Measurements from ENCODE around the gene COL9A1. TPM values are rescaled to one million over a fixed set of nuclear protein-coding genes. Genes with fewer than 3 reads are reported as not detected.

Gene COL9A1
- total and polyA plus RNA-seq, 2 donors (not counting 1 experiment from before 2014, with no cell fraction given) = not detected

DNA sequence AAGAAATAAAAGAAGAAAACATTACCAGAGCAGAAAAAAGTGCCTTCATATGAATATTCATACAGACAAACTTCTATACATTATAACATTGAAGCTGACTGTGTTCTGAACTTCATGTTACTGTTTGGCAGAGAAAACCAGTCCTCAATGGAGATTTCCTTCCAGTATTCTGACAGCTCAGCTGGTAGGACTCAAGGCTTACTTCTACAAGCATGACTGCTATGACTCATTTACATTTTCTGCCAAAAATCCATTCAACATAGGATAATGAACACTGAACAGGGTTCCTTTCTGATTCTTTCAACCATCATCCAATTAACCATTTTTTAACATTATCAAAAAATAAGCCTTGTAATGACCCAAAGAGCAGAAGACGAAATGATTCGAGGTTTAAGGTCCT lies 25.4 kb downstream of the COL9A1 start:
- DNase-seq (no peak), ATAC-seq (ENCODE audit: low read depth) (no peak)
- H3K4me1 Mint-ChIP-seq = no peaks in the 10 kb centered on the region
- Histone ChIP-seq H3K9ac (ENCODE audit: low read length) (no peak overlapping the region), H2AFZ (ENCODE audit: insufficient read depth, low read depth, low read length, poor library complexity, severe bottlenecking) (no peak overlapping the region), H3K9me3 (ENCODE audit: control extremely low read depth in 1 of 3, control insufficient read depth in 2 of 3, insufficient read depth in 1 of 3, low read length in 2 of 3) (peaks cover 0 to 9% (median 0%) of the 10 kb centered on the region in 3 donors), H4K20me1 (ENCODE audit: control insufficient read depth, insufficient read depth, low read length, poor library complexity, severe bottlenecking) (no peaks in the 10 kb centered on the region), H3K79me2 (ENCODE audit: control insufficient read depth, insufficient read depth, low read length) (no peaks in the 10 kb centered on the region), H3K27ac (ENCODE audit: low read length in 2 of 2) (no peak overlapping the region), H3K4me1 (ENCODE audit: control insufficient read depth in 2 of 2, insufficient read depth in 2 of 2, low read length in 2 of 2) (no peaks in the 10 kb centered on the region), H3K27me3 (replicated peaks in 1 of 4; ENCODE audit: control extremely low read depth in 1 of 4, control insufficient read depth in 3 of 4, insufficient read depth in 4 of 4, low read length in 3 of 4) (peaks cover 0 to 17% (median 3%) of the 10 kb centered on the region in 4 experiments), H3K4me2 (replicated peaks; ENCODE audit: low read depth, low read length, poor library complexity, severe bottlenecking) (no peak overlapping the region), H3K36me3 (replicated peaks in 1 of 2; ENCODE audit: control extremely low read depth in 1 of 2, control insufficient read depth in 1 of 2, extremely low read depth in 1 of 2, insufficient read depth in 2 of 2, low read length in 1 of 2) (no peaks in the 10 kb centered on the region), H3K4me3 (ENCODE audit: control extremely low read depth in 1 of 5, extremely low read depth in 1 of 5, insufficient read depth in 1 of 5, low read depth in 2 of 5, low read length in 4 of 5) (no peak overlapping the region)
- peaks cover 43% of the 10 kb centered on the region for H3K27me3 Mint-ChIP-seq
- intact Hi-C loops (cut with micrococcal nuclease) = no loop called here
- ChIA-PET CTCF (interaction anchor here (0.6 to 0.8 kb wide), 3 partner anchors 32 to 60 kb away, joined by 3 to 6 read pairs (median 5); no protein-coding TSS in a partner anchor), POLR2A (no interaction called here)
- WGBS (ENCODE audit: insufficient coverage) = 100% methylated on average over 2 of the region's 2 CpGs
- no peak overlapping the region for H3K4me3 Mint-ChIP-seq
- H3K27ac Mint-ChIP-seq = no peak overlapping the region
- no peak for TF ChIP-seq CTCF (IDR thresholded peaks at IDR 0.05)
- H3K9me3 Mint-ChIP-seq (ENCODE audit: insufficient read depth) = no peaks in the 10 kb centered on the region

DNA sequence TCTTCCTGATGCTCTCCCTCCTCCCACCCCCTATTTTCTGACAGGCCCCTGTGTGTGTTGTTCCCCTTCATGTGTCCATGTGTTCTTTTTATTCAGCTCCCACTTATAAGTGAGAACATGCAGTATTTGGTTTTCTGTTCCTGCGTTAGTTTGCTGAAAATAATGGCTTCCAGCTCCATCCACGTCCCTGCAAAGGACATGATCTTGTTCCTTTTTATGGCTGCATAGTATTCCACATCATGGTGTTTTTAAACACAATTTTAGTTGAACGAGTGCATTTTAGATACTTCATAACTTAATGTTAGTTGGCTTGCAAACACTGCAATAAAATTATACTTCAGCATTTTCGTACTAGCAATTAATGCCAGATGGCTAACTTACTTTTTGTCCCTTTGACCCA lies 28.5 kb downstream of the COL9A1 start:
- H3K27me3 Mint-ChIP-seq = peaks cover 35% of the 10 kb centered on the region
- no peaks in the 10 kb centered on the region for H3K4me1 Mint-ChIP-seq
- no peak overlapping the region for H3K4me3 ChIP-seq (ENCODE audit: control extremely low read depth in 1 of 5, extremely low read depth in 1 of 5, insufficient read depth in 1 of 5, low read depth in 2 of 5, low read length in 4 of 5)
- no peak overlapping the region for H3K27ac ChIP-seq (ENCODE audit: low read length in 2 of 2)
- DNase-seq (no peak), ATAC-seq (ENCODE audit: low read depth) (no peak)
- TF ChIP-seq CTCF (IDR thresholded peaks at IDR 0.05) (no peak), EZH2 (IDR thresholded peaks at IDR 0.05; ENCODE audit: borderline replicate concordance, insufficient read depth, low read depth, low read length, poor library complexity, severe bottlenecking) (no peak)
- no peaks in the 10 kb centered on the region for H3K4me1 ChIP-seq (ENCODE audit: control insufficient read depth in 2 of 2, insufficient read depth in 2 of 2, low read length in 2 of 2)
- H3K9me3 Mint-ChIP-seq (ENCODE audit: insufficient read depth) = no peaks in the 10 kb centered on the region
- H4K20me1 ChIP-seq (ENCODE audit: control insufficient read depth, insufficient read depth, low read length, poor library complexity, severe bottlenecking) = no peaks in the 10 kb centered on the region
- no peak overlapping the region for H3K27ac Mint-ChIP-seq
- no peaks in the 10 kb centered on the region for H3K9me3 ChIP-seq (ENCODE audit: control extremely low read depth in 1 of 3, control insufficient read depth in 2 of 3, insufficient read depth in 1 of 3, low read length in 2 of 3)
- CTCF ChIA-PET = no interaction called here
- H3K9ac ChIP-seq (ENCODE audit: low read length) = no peak overlapping the region
- no peaks in the 10 kb centered on the region for H3K79me2 ChIP-seq (ENCODE audit: control insufficient read depth, insufficient read depth, low read length)
- no peak overlapping the region for H2AFZ ChIP-seq (ENCODE audit: insufficient read depth, low read depth, low read length, poor library complexity, severe bottlenecking)
- H3K4me3 Mint-ChIP-seq = no peak overlapping the region
- peaks cover 0 to 2% (median 0%) of the 10 kb centered on the region in 4 experiments for H3K27me3 ChIP-seq (replicated peaks in 1 of 4; ENCODE audit: control extremely low read depth in 1 of 4, control insufficient read depth in 3 of 4, insufficient read depth in 4 of 4, low read length in 3 of 4)
- H3K4me2 ChIP-seq (replicated peaks; ENCODE audit: low read depth, low read length, poor library complexity, severe bottlenecking) = no peak overlapping the region
- no CpG with 5 or more reads among the region's 4 CpGs for WGBS (ENCODE audit: insufficient coverage)
- no peaks in the 10 kb centered on the region for H3K36me3 ChIP-seq (replicated peaks in 1 of 2; ENCODE audit: control extremely low read depth in 1 of 2, control insufficient read depth in 1 of 2, extremely low read depth in 1 of 2, insufficient read depth in 2 of 2, low read length in 1 of 2)
- POLR2A ChIA-PET = no interaction called here
- intact Hi-C loops (cut with micrococcal nuclease) = no loop called here

All from B cell (primary cell).